MCF 10A (cell line): ENCODE results near the gene MRPS18A. TPM values are rescaled to one million over a fixed set of nuclear protein-coding genes. Genes with fewer than 3 reads are reported as not detected.

Source experiments
- BruUV-seq: library from RNA; stranded (reverse); fragments of 400-500 nt; replicated peaks from 2 replicates; lab custom pipeline; 2021; lab: Mats Ljungman, UMichigan
- CTCF ChIA-PET: fragments of 300-600 bp; sonication (Branson Sonifier 250); formaldehyde crosslinking; extraction: SDS; loops from one replicate; lab custom pipeline; 2021; ENCODE audit warnings: antibody characterized with exemption, inconsistent platforms; lab: Yijun Ruan, JAX
- POLR2A ChIA-PET: fragments of 300-600, 350-650 bp; sonication (Branson Sonifier 250); formaldehyde crosslinking; extraction: SDS; loops from one replicate; lab custom pipeline; 2020; ENCODE audit warnings: antibody characterized with exemption, inconsistent platforms; lab: Yijun Ruan, JAX
- DNase-seq: peaks from one replicate; pipeline ENCODE4 v3.0.0-alpha.2; 2018; ENCODE audit not compliant: unreplicated experiment
- H3K27ac Mint-ChIP-seq: one replicate; pipeline ENCODE4 v1.8.0; 2022; ENCODE audit warnings: mild to moderate bottlenecking, low read depth, mixed read lengths; ENCODE audit not compliant: unreplicated experiment
- H3K27me3 Mint-ChIP-seq: one replicate; pipeline ENCODE4 v1.8.0; 2022; ENCODE audit warnings: mixed read lengths; ENCODE audit not compliant: insufficient read depth, unreplicated experiment
- H3K36me3 Mint-ChIP-seq: one replicate; pipeline ENCODE4 v1.8.0; 2022; ENCODE audit warnings: mild to moderate bottlenecking, moderate library complexity, mixed read lengths; ENCODE audit not compliant: insufficient read depth, unreplicated experiment
- H3K4me1 Mint-ChIP-seq: one replicate; pipeline ENCODE4 v1.8.0; 2022; ENCODE audit warnings: mixed read lengths; ENCODE audit not compliant: insufficient read depth, unreplicated experiment
- H3K4me3 Mint-ChIP-seq: one replicate; pipeline ENCODE4 v1.8.0; 2022; ENCODE audit warnings: mild to moderate bottlenecking, moderate library complexity, mixed read lengths; ENCODE audit not compliant: unreplicated experiment
- H3K9me3 Mint-ChIP-seq: one replicate; pipeline ENCODE4 v1.8.0; 2022; ENCODE audit warnings: mixed read lengths; ENCODE audit not compliant: unreplicated experiment
- CTCF ChIP-seq: fragments of 200-600 bp; IDR thresholded peaks from one replicate; pipeline ENCODE4 v1.8.0; 2022; ENCODE audit warnings: antibody characterized with exemption, mild to moderate bottlenecking; ENCODE audit not compliant: unreplicated experiment
- intact Hi-C: fragments of 100-400 bp; cut with micrococcal nuclease; formaldehyde crosslinking; loops from 2 replicates; pipeline ENCODE4 v1.14.1; 2022
- total RNA-seq: library from RNA; stranded (reverse); gene quantifications from 2 replicates; pipeline ENCODE4 v1.2.3, GENCODE V29; 2022

MRPS18A gene
- total RNA-seq, 1 experiment from 2014 or later, result 69.1 TPM

GRCh38 chr6:43729537-43729936 lies 41.9 kb upstream of the MRPS18A start:
- no TSS peak for BruUV-seq
- H3K36me3 Mint-ChIP-seq, result no peaks in the 10 kb centered on the region
- CTCF ChIA-PET, result interaction anchor here (1.7 kb wide), 1 partner anchor 39 kb away, joined by 5 read pairs; no protein-coding TSS in a partner anchor

GRCh38 chr6:43728586-43728985 lies 41.0 kb upstream of the MRPS18A start:
- POLR2A ChIA-PET, result interaction anchor here (0.7 to 0.8 kb wide), 3 partner anchors 42 to 763 kb away, joined by 3 to 5 read pairs (median 3); partner anchors contain the start of gene VEGFA
- DNase-seq, result peak; percentile 21
- intact Hi-C loops, result no loop called here
- Mint-ChIP-seq H3K27me3 (no peaks in the 10 kb centered on the region), H3K27ac (no peak overlapping the region), H3K36me3 (no peaks in the 10 kb centered on the region), H3K4me1 (peaks cover 30% of the 10 kb centered on the region), H3K9me3 (peaks cover 14% of the 10 kb centered on the region), H3K4me3 (no peak overlapping the region)
- no TSS peak for BruUV-seq
- no peak for TF ChIP-seq CTCF
- CTCF ChIA-PET, result interaction anchor here (0.6 to 1.7 kb wide), 5 partner anchors 20 to 346 kb away, joined by 3 to 5 read pairs (median 4); partner anchors contain the start of gene VEGFA

More at GRCh38 chr6:43729537-43729936, 41.9 kb upstream of the MRPS18A start:
- H3K4me3 Mint-ChIP-seq, result no peak overlapping the region
- H3K27me3 Mint-ChIP-seq, result no peaks in the 10 kb centered on the region
- H3K4me1 Mint-ChIP-seq, result peaks cover 25% of the 10 kb centered on the region
- no peak for DNase-seq
- H3K27ac Mint-ChIP-seq, result no peak overlapping the region
- TF ChIP-seq CTCF, result no peak
- H3K9me3 Mint-ChIP-seq, result peaks cover 14% of the 10 kb centered on the region
- POLR2A ChIA-PET, result no interaction called here
- intact Hi-C loops, result no loop called here

- ChIA-PET POLR2A (interaction anchor here (0.7 kb wide), 1 partner anchor 762 kb away, joined by 3 read pairs; no protein-coding TSS in a partner anchor), CTCF (interaction anchor here (1.0 to 1.6 kb wide), 3 partner anchors 21 to 347 kb away, joined by 4 read pairs; partner anchors contain the start of gene VEGFA)
- no peaks in the 10 kb centered on the region for H3K27me3 Mint-ChIP-seq
- H3K36me3 Mint-ChIP-seq, result no peaks in the 10 kb centered on the region
- no TSS peak for BruUV-seq
- peaks cover 33% of the 10 kb centered on the region for H3K4me1 Mint-ChIP-seq
- peaks cover 14% of the 10 kb centered on the region for H3K9me3 Mint-ChIP-seq
- no peak overlapping the region for H3K4me3 Mint-ChIP-seq
- DNase-seq, result no peak
- no peak for TF ChIP-seq CTCF
- intact Hi-C loops, result no loop called here
- no peak overlapping the region for H3K27ac Mint-ChIP-seq
Observed at GRCh38 chr6:43727634-43728033, 40.0 kb upstream of the MRPS18A start.

- ChIA-PET POLR2A (interaction anchor here (0.5 to 2.6 kb wide), 14 partner anchors 12 to 520 kb away, joined by 3 to 55 read pairs (median 6); partner anchors contain the start of genes GTPBP2, MRPS18A and VEGFA), CTCF (interaction anchor here (0.7 to 3.0 kb wide), 6 partner anchors 32 to 353 kb away, joined by 3 to 41 read pairs (median 13); partner anchors contain the start of gene VEGFA)
- Mint-ChIP-seq H3K9me3 (no peaks in the 10 kb centered on the region), H3K36me3 (no peaks in the 10 kb centered on the region), H3K27me3 (peaks cover 6% of the 10 kb centered on the region), H3K27ac (no peak overlapping the region), H3K4me1 (peaks cover 33% of the 10 kb centered on the region), H3K4me3 (peak overlapping the region; percentile 42)
- intact Hi-C loops, result loop anchor here (1.0 kb wide), 2 partner anchors 59 to 284 kb away; no protein-coding TSS in a partner anchor
- TF ChIP-seq CTCF, result no peak
- no peak for DNase-seq
- BruUV-seq, result no TSS peak
Observed at GRCh38 chr6:43725643-43726580, 38.3 kb upstream of the MRPS18A start.
